ENCODE measurements around the gene KRTCAP2.
"Not testable (repeated sequence)": the region's sequence is repeated elsewhere in the genome, so short reads cannot be mapped to it uniquely, and the experiment has no call there.

Gene KRTCAP2

GRCh38 chr1:155166051-155166470, 7.0 kb downstream of the KRTCAP2 start:
- Histone ChIP-seq H3K4me1 (ENCODE audit: control insufficient read depth, insufficient read depth, low read length, poor library complexity, severe bottlenecking) (no peaks in the 10 kb centered on the region), H3K4me3 (ENCODE audit: extremely low read depth, insufficient read depth, low read length, poor library complexity, severe bottlenecking) (no peak overlapping the region), H3K36me3 (ENCODE audit: control insufficient read depth, insufficient read depth, low read length) (peaks cover 24% of the 10 kb centered on the region), H3K9me3 (ENCODE audit: control insufficient read depth, low read length) (no peaks in the 10 kb centered on the region), H3K27ac (ENCODE audit: low read depth, low read length, severe bottlenecking) (no peak overlapping the region)
- WGBS, 2 experiments (ENCODE audit: insufficient coverage in 2 of 2) = 73 to 75% methylated on average over 8 of the region's 8 CpGs

GRCh38 chr1:155164625-155165024, 8.5 kb downstream of the KRTCAP2 start:
- H3K4me1 ChIP-seq (ENCODE audit: control insufficient read depth, insufficient read depth, low read length, poor library complexity, severe bottlenecking); H3K36me3 ChIP-seq (ENCODE audit: control insufficient read depth, insufficient read depth, low read length); H3K4me3 ChIP-seq (ENCODE audit: extremely low read depth, insufficient read depth, low read length, poor library complexity, severe bottlenecking); H3K27ac ChIP-seq (ENCODE audit: low read depth, low read length, severe bottlenecking); H3K9me3 ChIP-seq (ENCODE audit: control insufficient read depth, low read length): not testable (repeated sequence)
- 85 to 93% methylated on average over 5 of the region's 11 CpGs for WGBS, 2 experiments (ENCODE audit: insufficient coverage in 2 of 2)

GRCh38 chr1:155163785-155164184, 9.3 kb downstream of the KRTCAP2 start:
- H3K9me3 ChIP-seq (ENCODE audit: control insufficient read depth, low read length); H3K36me3 ChIP-seq (ENCODE audit: control insufficient read depth, insufficient read depth, low read length); H3K4me3 ChIP-seq (ENCODE audit: extremely low read depth, insufficient read depth, low read length, poor library complexity, severe bottlenecking); H3K27ac ChIP-seq (ENCODE audit: low read depth, low read length, severe bottlenecking); H3K4me1 ChIP-seq (ENCODE audit: control insufficient read depth, insufficient read depth, low read length, poor library complexity, severe bottlenecking): not testable (repeated sequence)
- 100% methylated on average over 1 of the region's 4 CpGs for WGBS, 2 experiments (ENCODE audit: insufficient coverage in 2 of 2)

GRCh38 chr1:155162631-155163030, 10.5 kb downstream of the KRTCAP2 start:
- not testable (repeated sequence) for H3K36me3 ChIP-seq (ENCODE audit: control insufficient read depth, insufficient read depth, low read length); H3K27ac ChIP-seq (ENCODE audit: low read depth, low read length, severe bottlenecking); H3K9me3 ChIP-seq (ENCODE audit: control insufficient read depth, low read length); H3K4me3 ChIP-seq (ENCODE audit: extremely low read depth, insufficient read depth, low read length, poor library complexity, severe bottlenecking); H3K4me1 ChIP-seq (ENCODE audit: control insufficient read depth, insufficient read depth, low read length, poor library complexity, severe bottlenecking)
- 82 to 100% methylated on average over 3 of the region's 6 CpGs for WGBS, 2 experiments (ENCODE audit: insufficient coverage in 2 of 2)

GRCh38 chr1:155160128-155160527, 13.0 kb downstream of the KRTCAP2 start:
- Histone ChIP-seq H3K4me1 (ENCODE audit: control insufficient read depth, insufficient read depth, low read length, poor library complexity, severe bottlenecking) (no peaks in the 10 kb centered on the region), H3K4me3 (ENCODE audit: extremely low read depth, insufficient read depth, low read length, poor library complexity, severe bottlenecking) (no peak overlapping the region), H3K27ac (ENCODE audit: low read depth, low read length, severe bottlenecking) (no peak overlapping the region), H3K36me3 (ENCODE audit: control insufficient read depth, insufficient read depth, low read length) (no peaks in the 10 kb centered on the region), H3K9me3 (ENCODE audit: control insufficient read depth, low read length) (no peaks in the 10 kb centered on the region)
- 92% methylated on average over 6 to 7 of the region's 8 CpGs for WGBS, 2 experiments (ENCODE audit: insufficient coverage in 2 of 2)

- Histone ChIP-seq H3K9me3 (ENCODE audit: control insufficient read depth, low read length) (no peaks in the 10 kb centered on the region), H3K27ac (ENCODE audit: low read depth, low read length, severe bottlenecking) (no peak overlapping the region), H3K4me1 (ENCODE audit: control insufficient read depth, insufficient read depth, low read length, poor library complexity, severe bottlenecking) (no peaks in the 10 kb centered on the region), H3K36me3 (ENCODE audit: control insufficient read depth, insufficient read depth, low read length) (no peaks in the 10 kb centered on the region), H3K4me3 (ENCODE audit: extremely low read depth, insufficient read depth, low read length, poor library complexity, severe bottlenecking) (no peak overlapping the region)
- WGBS, 2 experiments (ENCODE audit: insufficient coverage in 2 of 2) = 88 to 89% methylated on average over 1 of the region's 1 CpG
These were observed 14.1 kb downstream of the KRTCAP2 start for GRCh38 chr1:155158991-155159390.

GRCh38 chr1:155155996-155156643, 17.0 kb downstream of the KRTCAP2 start:
- not testable (repeated sequence) for H3K36me3 ChIP-seq (ENCODE audit: control insufficient read depth, insufficient read depth, low read length); H3K4me1 ChIP-seq (ENCODE audit: control insufficient read depth, insufficient read depth, low read length, poor library complexity, severe bottlenecking); H3K27ac ChIP-seq (ENCODE audit: low read depth, low read length, severe bottlenecking); H3K4me3 ChIP-seq (ENCODE audit: extremely low read depth, insufficient read depth, low read length, poor library complexity, severe bottlenecking); H3K9me3 ChIP-seq (ENCODE audit: control insufficient read depth, low read length)
- WGBS, 2 experiments (ENCODE audit: insufficient coverage in 2 of 2) = 64% methylated on average over 2 of the region's 3 CpGs; no CpG with 5 or more reads in 1 of the 2 experiments

- H3K9me3 ChIP-seq (ENCODE audit: control insufficient read depth, low read length) = no peaks in the 10 kb centered on the region
- no peak overlapping the region for H3K27ac ChIP-seq (ENCODE audit: low read depth, low read length, severe bottlenecking)
- H3K4me1 ChIP-seq (ENCODE audit: control insufficient read depth, insufficient read depth, low read length, poor library complexity, severe bottlenecking) = no peaks in the 10 kb centered on the region
- no peak overlapping the region for H3K4me3 ChIP-seq (ENCODE audit: extremely low read depth, insufficient read depth, low read length, poor library complexity, severe bottlenecking)
- H3K36me3 ChIP-seq (ENCODE audit: control insufficient read depth, insufficient read depth, low read length) = no peaks in the 10 kb centered on the region
- WGBS, 2 experiments (ENCODE audit: insufficient coverage in 2 of 2) = no CpG with 5 or more reads among the region's 3 CpGs
These were observed 27.6 kb downstream of the KRTCAP2 start for GRCh38 chr1:155145491-155145890.

GRCh38 chr1:155141749-155142148, 31.4 kb downstream of the KRTCAP2 start:
- H3K9me3 ChIP-seq (ENCODE audit: control insufficient read depth, low read length) = no peaks in the 10 kb centered on the region
- peaks cover 5% of the 10 kb centered on the region for H3K4me1 ChIP-seq (ENCODE audit: control insufficient read depth, insufficient read depth, low read length, poor library complexity, severe bottlenecking)
- 92 to 96% methylated on average over 4 to 6 of the region's 7 CpGs for WGBS, 2 experiments (ENCODE audit: insufficient coverage in 2 of 2)
- H3K36me3 ChIP-seq (ENCODE audit: control insufficient read depth, insufficient read depth, low read length) = peaks cover 13% of the 10 kb centered on the region
- H3K4me3 ChIP-seq (ENCODE audit: extremely low read depth, insufficient read depth, low read length, poor library complexity, severe bottlenecking) = no peak overlapping the region
- H3K27ac ChIP-seq (ENCODE audit: low read depth, low read length, severe bottlenecking) = no peak overlapping the region

GRCh38 chr1:155140630-155140953, 32.5 kb downstream of the KRTCAP2 start:
- WGBS, 2 experiments (ENCODE audit: insufficient coverage in 2 of 2) = 0 to 4% methylated on average over 9 of the region's 11 CpGs
- Histone ChIP-seq H3K27ac (ENCODE audit: low read depth, low read length, severe bottlenecking) (no peak overlapping the region), H3K4me3 (ENCODE audit: extremely low read depth, insufficient read depth, low read length, poor library complexity, severe bottlenecking) (peak overlapping the region; percentile 96), H3K4me1 (ENCODE audit: control insufficient read depth, insufficient read depth, low read length, poor library complexity, severe bottlenecking) (peaks cover 6% of the 10 kb centered on the region), H3K9me3 (ENCODE audit: control insufficient read depth, low read length) (no peaks in the 10 kb centered on the region), H3K36me3 (ENCODE audit: control insufficient read depth, insufficient read depth, low read length) (peaks cover 13% of the 10 kb centered on the region)

- H3K4me3 ChIP-seq (ENCODE audit: extremely low read depth, insufficient read depth, low read length, poor library complexity, severe bottlenecking) = peak within 1 kb of the TSS; percentile 96
- H3K4me1 ChIP-seq (ENCODE audit: control insufficient read depth, insufficient read depth, low read length, poor library complexity, severe bottlenecking) = peaks cover 6% of the 10 kb centered on the region
- peak within 1 kb of the TSS; percentile 69 for H3K27ac ChIP-seq (ENCODE audit: low read depth, low read length, severe bottlenecking)
- 1 to 2% methylated on average over 41 of the region's 42 CpGs for WGBS, 2 experiments (ENCODE audit: insufficient coverage in 2 of 2)
- H3K9me3 ChIP-seq (ENCODE audit: control insufficient read depth, low read length) = no peaks in the 10 kb centered on the region
- H3K36me3 ChIP-seq (ENCODE audit: control insufficient read depth, insufficient read depth, low read length) = peaks cover 13% of the 10 kb centered on the region
These were observed 33.0 kb downstream of the KRTCAP2 start, which contains the start of gene DPM3 for GRCh38 chr1:155139895-155140629. Gene DPM3, minus strand, starts transcription at chr1:155140531. Its CDS starts 291 bp downstream, at chr1:155140240.
